ENCODE measurements around the gene TCF4. TPM values are rescaled to one million over a fixed set of nuclear protein-coding genes. Genes with fewer than 3 reads are reported as not detected.

Gene TCF4
- total RNA-seq, 1 donor from 2014 or later, result 143 TPM

- ATAC-seq (no peak), DNase-seq (no peak)
- H3K27ac ChIP-seq, result no peak overlapping the region
- peaks cover 6% of the 10 kb centered on the region for H3K4me1 ChIP-seq
- intact Hi-C loops (cut with DNase I), result no loop called here
- TF ChIP-seq CTCF (IDR thresholded peaks at IDR 0.05), result no peak
- H3K36me3 ChIP-seq, result peaks cover 69% of the 10 kb centered on the region
- no peak overlapping the region for H3K4me3 ChIP-seq
- H3K27me3 ChIP-seq, result no peaks in the 10 kb centered on the region
- H3K9me3 ChIP-seq, result no peaks in the 10 kb centered on the region
Measured at GRCh38 chr18:55229682-55230081, 358.3 kb downstream of the TCF4 start.

GRCh38 chr18:55228707-55229106 is 359.3 kb downstream of the TCF4 start:
- intact Hi-C loops (cut with DNase I), result no loop called here
- peaks cover 4% of the 10 kb centered on the region for H3K4me1 ChIP-seq
- ATAC-seq (peak; percentile 25), DNase-seq (peak; percentile 61)
- H3K27ac ChIP-seq, result no peak overlapping the region
- no peaks in the 10 kb centered on the region for H3K9me3 ChIP-seq
- no peaks in the 10 kb centered on the region for H3K27me3 ChIP-seq
- no peak for TF ChIP-seq CTCF (IDR thresholded peaks at IDR 0.05)
- H3K4me3 ChIP-seq, result no peak overlapping the region
- H3K36me3 ChIP-seq, result peaks cover 61% of the 10 kb centered on the region

GRCh38 chr18:55228191-55228590 is 359.8 kb downstream of the TCF4 start:
- Histone ChIP-seq H3K4me1 (peaks cover 4% of the 10 kb centered on the region), H3K4me3 (no peak overlapping the region), H3K27me3 (no peaks in the 10 kb centered on the region), H3K27ac (no peak overlapping the region), H3K36me3 (peaks cover 56% of the 10 kb centered on the region), H3K9me3 (no peaks in the 10 kb centered on the region)
- DNase-seq (no peak), ATAC-seq (no peak)
- intact Hi-C loops (cut with DNase I), result no loop called here
- no peak for TF ChIP-seq CTCF (IDR thresholded peaks at IDR 0.05)

- no peak overlapping the region for H3K4me3 ChIP-seq
- no peak for ATAC-seq
- no peak overlapping the region for H3K27ac ChIP-seq
- intact Hi-C loops (cut with DNase I), result no loop called here
- H3K36me3 ChIP-seq, result peaks cover 51% of the 10 kb centered on the region
- no peaks in the 10 kb centered on the region for H3K9me3 ChIP-seq
- no peak for DNase-seq
- H3K27me3 ChIP-seq, result no peaks in the 10 kb centered on the region
- H3K4me1 ChIP-seq, result peaks cover 4% of the 10 kb centered on the region
- TF ChIP-seq CTCF (IDR thresholded peaks at IDR 0.05), result no peak
Measured at GRCh38 chr18:55227771-55228170, 360.2 kb downstream of the TCF4 start.

GRCh38 chr18:55226044-55226443 is 361.9 kb downstream of the TCF4 start:
- H3K9me3 ChIP-seq, result no peaks in the 10 kb centered on the region
- no peak for ATAC-seq
- TF ChIP-seq CTCF (IDR thresholded peaks at IDR 0.05), result no peak
- H3K4me1 ChIP-seq, result peaks cover 4% of the 10 kb centered on the region
- DNase-seq, result no peak
- no peaks in the 10 kb centered on the region for H3K27me3 ChIP-seq
- H3K4me3 ChIP-seq, result no peak overlapping the region
- no peak overlapping the region for H3K27ac ChIP-seq
- intact Hi-C loops (cut with DNase I), result no loop called here
- H3K36me3 ChIP-seq, result peaks cover 34% of the 10 kb centered on the region

GRCh38 chr18:55224086-55224625 is 363.8 kb downstream of the TCF4 start:
- Histone ChIP-seq H3K4me3 (no peak overlapping the region), H3K36me3 (peaks cover 24% of the 10 kb centered on the region), H3K27ac (no peak overlapping the region), H3K4me1 (peaks cover 4% of the 10 kb centered on the region), H3K9me3 (no peaks in the 10 kb centered on the region), H3K27me3 (no peaks in the 10 kb centered on the region)
- no peak for ATAC-seq
- no peak for TF ChIP-seq CTCF (IDR thresholded peaks at IDR 0.05)
- intact Hi-C loops (cut with DNase I), result no loop called here
- no peak for DNase-seq
